Testis (tissue), 3 donors: ENCODE measurements around the gene COMMD2. TPM values are rescaled to one million over a fixed set of nuclear protein-coding genes. Genes with fewer than 3 reads are reported as not detected.

Experiments
- DNase-seq: peaks from one replicate; pipeline ENCODE4 v3.0.0-alpha.2; 2019
- H3K27ac ChIP-seq, 2 donors: fragments of 200-600 bp; sonication (generic); one replicate each; pipeline ENCODE4 v1.5.1; 2019
- H3K27me3 ChIP-seq: fragments of 200-600 bp; sonication (generic); one replicate; pipeline ENCODE4 v1.5.1; 2019
- H3K36me3 ChIP-seq: fragments of 200-600 bp; sonication (generic); one replicate; pipeline ENCODE4 v1.5.1; 2017; ENCODE audit warnings: low read depth; ENCODE audit errors: missing control alignments
- H3K4me1 ChIP-seq: fragments of 200-600 bp; sonication (generic); one replicate; pipeline ENCODE4 v1.5.1; 2019
- H3K4me3 ChIP-seq, 2 donors: fragments of 200-600 bp; sonication (generic); one replicate each; pipeline ENCODE4 v1.5.1; 2017 to 2019
- H3K9me3 ChIP-seq: fragments of 200-600 bp; sonication (generic); one replicate; pipeline ENCODE4 v1.5.1; 2017
- CTCF ChIP-seq, 3 experiments: fragments of 450-650 bp in 2 of 3; fragments of 200-600 bp in 1 of 3; sonication (generic) in 1 of 3; IDR thresholded peaks; one replicate each; pipeline ENCODE4 v1.5.1; 2016 to 2019; ENCODE audit warnings: antibody characterized with exemption in 3 of 3, mild to moderate bottlenecking in 2 of 3, moderate library complexity in 1 of 3
- POLR2A ChIP-seq: fragments of 450-650 bp; IDR thresholded peaks from one replicate; pipeline ENCODE4 v1.6.1; 2017; ENCODE audit warnings: antibody characterized with exemption, mild to moderate bottlenecking, moderate library complexity
- WGBS, 2 donors: methylation state at CpG; one replicate each; pipeline ENCODE4 v1.1.5; 2018; 5-methylcytosine and 5-hydroxymethylcytosine counted together
- intact Hi-C: fragments of 100-400 bp; cut with DNase I; formaldehyde crosslinking; loops from one replicate; pipeline ENCODE4 v1.15.1; 2023; ENCODE audit warnings: low total_unique reads
- polyA plus RNA-seq: library from polyadenylated mRNA; stranded (reverse); fragments of 350-450 nt; fragmentation: Illumina TruSeq; extraction: RNeasy Lipid Tissue Mini Kit (QIAGEN cat#74804); gene quantifications from one replicate; pipeline ENCODE4 v1.2.3, GENCODE V29; 2014; ENCODE audit warnings: low read depth, low replicate concordance; ENCODE audit not compliant: insufficient read depth
- total RNA-seq, 2 donors: library from RNA; depleted of rRNA; stranded (reverse); fragments of >200 nt; gene quantifications; one replicate each; pipeline ENCODE4 v1.2.3, GENCODE V29; 2016

Gene COMMD2
- total and polyA plus RNA-seq, 3 donors from 2014 or later = 19.9 to 27.7 (median 21.8) TPM

GRCh38 chr3:149777414-149778214 is 25.3 kb upstream of the COMMD2 start:
- TF ChIP-seq POLR2A (no peak), CTCF (IDR thresholded peaks at IDR 0.05) (no peak)
- intact Hi-C loops = no loop called here
- no peaks in the 10 kb centered on the region for H3K36me3 ChIP-seq
- H3K9me3 ChIP-seq = no peaks in the 10 kb centered on the region
- no peaks in the 10 kb centered on the region for H3K27me3 ChIP-seq
- WGBS, 2 donors = 82 to 83% methylated on average over 1 to 2 of the region's 2 CpGs
- H3K27ac ChIP-seq = no peak overlapping the region
- H3K4me3 ChIP-seq = no peak overlapping the region
- H3K4me1 ChIP-seq = no peaks in the 10 kb centered on the region
- no peak for DNase-seq

- Histone ChIP-seq H3K9me3 (no peaks in the 10 kb centered on the region), H3K4me3 (no peak overlapping the region), H3K27ac (no peak overlapping the region), H3K4me1 (no peaks in the 10 kb centered on the region), H3K27me3 (no peaks in the 10 kb centered on the region), H3K36me3 (no peaks in the 10 kb centered on the region)
- TF ChIP-seq CTCF (IDR thresholded peaks at IDR 0.05) = no peak
- TF ChIP-seq POLR2A = no peak
- no peak for DNase-seq
- 50 to 67% methylated on average over 1 of the region's 1 CpG for WGBS, 2 donors
- intact Hi-C loops = no loop called here
Observed at GRCh38 chr3:149776170-149776569, 23.9 kb upstream of the COMMD2 start.

- Histone ChIP-seq H3K36me3 (no peaks in the 10 kb centered on the region), H3K27ac (no peak overlapping the region), H3K27me3 (no peaks in the 10 kb centered on the region), H3K9me3 (no peaks in the 10 kb centered on the region), H3K4me1 (no peaks in the 10 kb centered on the region), H3K4me3 (no peak overlapping the region)
- 62 to 89% methylated on average over 2 of the region's 2 CpGs for WGBS, 2 donors
- intact Hi-C loops = no loop called here
- no peak for TF ChIP-seq POLR2A
- TF ChIP-seq CTCF (IDR thresholded peaks at IDR 0.05) = no peak
- DNase-seq = no peak
Observed at GRCh38 chr3:149772861-149773260, 20.6 kb upstream of the COMMD2 start.

GRCh38 chr3:149771652-149772271 is 19.5 kb upstream of the COMMD2 start:
- intact Hi-C loops = no loop called here
- Histone ChIP-seq H3K27me3 (no peaks in the 10 kb centered on the region), H3K36me3 (no peaks in the 10 kb centered on the region), H3K4me3 (no peak overlapping the region), H3K4me1 (no peaks in the 10 kb centered on the region), H3K27ac (no peak overlapping the region), H3K9me3 (no peaks in the 10 kb centered on the region)
- peak; percentile 72 for DNase-seq
- TF ChIP-seq POLR2A (no peak), CTCF (IDR thresholded peaks at IDR 0.05) (peak; percentile 31 to 72 (median 38))
- WGBS, 2 donors = 60 to 63% methylated on average over 8 of the region's 8 CpGs
